NCI-H2029 treated with DMSO at 0.1 percent for 48 hours (cell line): ENCODE data around the gene ITPK1.
"Not testable (repeated sequence)": the region's sequence is repeated elsewhere in the genome, so short reads cannot be mapped to it uniquely, and the experiment has no call there.

ENCODE experiments used
- DNase-seq: peaks from one replicate; lab custom pipeline; 2025; lab: John Stamatoyannopoulos, UW

ITPK1 gene

DNA sequence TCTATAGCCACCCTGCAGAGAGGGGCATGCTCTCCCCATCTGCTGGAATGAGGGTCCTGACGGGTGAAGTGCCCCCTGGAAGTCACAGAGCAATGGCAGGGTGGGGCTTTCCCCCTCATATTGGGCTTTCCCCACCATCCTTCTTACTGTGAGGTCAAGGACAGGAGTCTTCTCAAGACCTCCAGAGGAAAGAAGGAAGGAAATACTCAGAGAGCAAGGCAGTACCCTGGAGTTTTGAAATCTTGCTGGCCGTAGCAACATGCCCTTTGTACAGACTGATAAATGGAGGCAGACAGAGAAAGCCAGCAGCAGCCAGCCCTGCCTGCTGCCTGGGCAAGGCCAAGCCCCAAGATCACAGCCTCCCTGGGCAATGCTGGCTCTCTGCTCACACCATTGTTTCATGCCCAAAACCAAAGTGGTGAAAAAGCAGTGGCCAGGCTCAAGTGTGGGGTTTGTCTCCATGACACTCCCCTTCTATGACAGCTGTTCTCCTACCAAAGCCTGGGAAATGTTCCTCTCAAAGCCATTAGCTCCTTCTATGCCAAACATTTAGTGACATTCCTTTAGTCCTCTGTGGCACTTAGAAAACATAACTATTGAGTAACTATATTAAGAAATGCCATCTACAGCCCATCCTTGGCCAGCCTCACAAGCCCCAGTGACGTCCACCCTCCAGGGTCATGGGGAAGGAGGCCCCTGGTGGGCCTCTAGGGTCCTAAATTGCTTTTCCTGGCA is 13.2 kb upstream of the ITPK1 start:
- no peak for DNase-seq

GRCh38 chr14:93126111-93126510 is 10.4 kb upstream of the ITPK1 start:
- DNase-seq, result no peak

DNA sequence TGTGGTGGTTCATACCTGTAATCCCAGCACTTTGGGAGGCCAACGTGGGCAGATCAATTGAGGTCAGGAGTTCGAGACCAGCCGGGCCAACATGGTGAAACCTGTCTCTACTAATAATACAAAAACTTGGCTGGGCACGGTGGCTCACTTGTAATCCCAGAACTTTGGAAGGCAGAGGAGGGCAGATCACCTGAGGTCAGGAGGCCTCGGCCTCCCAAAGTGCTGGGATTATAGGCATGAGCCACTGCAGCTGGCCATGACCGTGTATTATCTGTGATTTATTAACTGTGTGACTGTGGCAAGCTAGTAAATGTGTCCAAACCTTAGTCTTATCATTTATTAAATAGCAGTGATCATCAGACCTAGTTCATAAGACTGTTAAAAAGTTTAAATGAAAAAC is 7.1 kb upstream of the ITPK1 start:
- no peak for DNase-seq

GRCh38 chr14:93121030-93121834 is 5.5 kb upstream of the ITPK1 start:
- no peak for DNase-seq

DNA sequence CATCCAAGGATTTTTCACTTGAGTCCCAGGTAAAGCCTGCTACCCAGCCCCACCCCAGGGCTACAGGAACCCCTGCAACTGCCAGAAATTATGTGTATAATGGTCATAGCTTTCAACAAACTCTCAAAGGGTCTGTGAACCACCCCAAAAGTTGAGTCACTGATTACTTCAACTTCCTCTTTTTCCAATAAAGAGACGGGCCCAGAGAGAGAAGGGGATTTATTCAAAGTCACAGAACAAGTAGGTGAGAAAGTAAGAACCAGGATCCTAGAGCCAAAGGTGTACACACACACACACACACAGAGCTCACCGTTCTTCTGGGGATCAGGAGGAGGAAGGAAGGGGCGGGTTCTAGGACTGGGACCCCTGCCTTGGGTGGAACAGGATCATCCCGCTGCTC is 4.8 kb upstream of the ITPK1 start:
- DNase-seq, result no peak

DNA sequence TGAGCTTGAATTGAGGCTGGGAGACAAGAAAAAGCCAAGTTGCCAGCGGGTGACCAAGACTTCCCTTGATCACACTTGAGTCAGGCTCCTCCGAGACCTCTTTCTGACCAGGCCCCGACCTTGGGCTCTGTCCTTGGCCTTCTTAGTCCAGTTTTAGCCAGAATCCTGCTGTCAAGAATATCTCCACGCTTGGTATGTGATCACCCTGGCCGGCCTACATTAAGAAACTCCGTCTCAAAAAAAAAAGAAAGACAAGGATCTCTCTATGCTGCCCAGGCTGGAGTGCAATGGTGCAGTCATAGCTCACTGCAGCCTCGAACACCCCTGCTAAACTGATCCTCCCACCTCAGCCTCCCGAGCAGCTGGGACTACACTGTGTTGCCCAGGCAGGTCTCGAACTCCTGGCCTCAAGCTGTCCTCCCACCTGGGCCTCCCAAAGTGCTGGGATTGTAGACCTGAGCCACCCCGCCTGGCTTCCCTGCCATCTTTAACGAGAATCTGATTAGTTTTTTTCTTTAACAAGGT is 1.0 kb upstream of the ITPK1 start:
- no peak for DNase-seq

DNA sequence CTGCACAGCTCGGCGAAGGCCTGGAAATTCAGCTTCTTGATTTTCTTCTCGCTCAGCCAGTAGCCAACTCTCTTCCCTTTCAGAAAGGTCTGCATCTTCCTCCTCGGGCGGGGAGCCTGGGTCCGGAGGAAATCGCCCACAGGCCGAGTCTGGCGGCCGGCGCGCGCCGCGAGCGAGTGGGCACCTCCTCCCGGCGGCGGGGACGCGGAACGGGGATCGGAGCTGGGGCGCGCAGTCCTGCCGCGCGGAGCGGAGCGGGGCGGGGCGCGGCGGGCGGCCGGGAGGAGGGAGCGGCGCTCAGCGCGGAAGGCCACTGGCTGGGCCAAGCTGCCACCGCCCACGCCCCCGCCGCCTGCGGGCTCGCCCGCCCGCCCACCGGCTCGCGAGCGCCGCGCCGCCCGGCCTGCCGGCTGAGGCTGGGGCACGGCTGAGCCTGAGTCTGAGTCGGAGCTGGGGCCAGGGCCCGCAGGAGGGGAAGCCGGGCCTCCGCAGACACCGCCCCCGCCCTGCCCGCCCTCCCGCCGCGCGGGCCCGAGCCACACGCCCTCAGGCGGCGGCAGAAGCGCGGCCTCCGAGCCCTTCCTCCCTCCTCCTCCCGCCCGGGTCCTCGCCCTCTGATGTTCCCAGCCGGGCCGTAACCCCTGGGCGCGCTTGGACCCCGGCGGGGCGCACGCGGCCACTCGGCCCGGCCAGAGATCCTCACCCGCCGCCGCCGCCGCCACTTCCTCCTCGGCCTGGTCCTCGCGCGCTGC is 480 bp downstream of the ITPK1 start:
- no peak for DNase-seq

DNA sequence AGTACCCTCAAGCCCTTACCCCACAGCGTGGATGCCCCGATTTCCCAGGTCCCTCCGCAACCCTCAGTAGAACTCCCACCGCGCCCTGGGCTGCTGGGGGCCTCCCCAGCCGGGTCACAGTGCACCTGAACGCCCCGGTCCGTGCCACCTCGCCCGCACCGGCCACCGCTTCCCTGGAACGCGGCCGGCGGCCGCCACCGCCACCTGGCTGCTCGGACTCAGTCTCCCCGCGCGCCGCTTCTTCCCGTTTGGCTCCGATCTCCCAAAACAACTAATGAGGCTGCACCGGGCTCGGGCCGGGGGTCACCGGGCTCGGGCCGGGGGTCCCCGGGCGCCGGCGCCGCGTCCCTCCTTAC is 1.0 kb downstream of the ITPK1 start:
- no peak for DNase-seq

- no peak for DNase-seq
These were observed 1.5 kb downstream of the ITPK1 start for GRCh38 chr14:93114068-93114710.

DNA sequence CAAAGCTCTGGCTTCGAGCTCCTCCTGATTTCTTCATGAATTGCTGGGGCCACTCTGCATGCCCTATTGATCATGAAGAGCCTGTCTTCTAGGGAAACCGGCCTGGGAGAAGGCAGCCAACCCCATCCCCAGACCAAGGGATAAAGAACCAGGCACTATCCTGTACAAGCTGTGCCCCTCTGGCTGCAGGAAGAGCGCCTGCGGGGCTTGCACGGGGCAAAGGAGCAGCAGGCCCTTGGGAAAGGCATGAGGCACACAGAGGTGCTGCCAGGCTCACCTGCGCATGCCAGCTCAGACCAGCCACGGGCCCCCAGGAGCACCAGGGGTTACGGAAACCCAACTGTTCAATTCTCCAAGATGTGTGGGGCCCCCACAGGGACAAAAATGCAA is 2.1 kb downstream of the ITPK1 start:
- DNase-seq, result no peak

DNA sequence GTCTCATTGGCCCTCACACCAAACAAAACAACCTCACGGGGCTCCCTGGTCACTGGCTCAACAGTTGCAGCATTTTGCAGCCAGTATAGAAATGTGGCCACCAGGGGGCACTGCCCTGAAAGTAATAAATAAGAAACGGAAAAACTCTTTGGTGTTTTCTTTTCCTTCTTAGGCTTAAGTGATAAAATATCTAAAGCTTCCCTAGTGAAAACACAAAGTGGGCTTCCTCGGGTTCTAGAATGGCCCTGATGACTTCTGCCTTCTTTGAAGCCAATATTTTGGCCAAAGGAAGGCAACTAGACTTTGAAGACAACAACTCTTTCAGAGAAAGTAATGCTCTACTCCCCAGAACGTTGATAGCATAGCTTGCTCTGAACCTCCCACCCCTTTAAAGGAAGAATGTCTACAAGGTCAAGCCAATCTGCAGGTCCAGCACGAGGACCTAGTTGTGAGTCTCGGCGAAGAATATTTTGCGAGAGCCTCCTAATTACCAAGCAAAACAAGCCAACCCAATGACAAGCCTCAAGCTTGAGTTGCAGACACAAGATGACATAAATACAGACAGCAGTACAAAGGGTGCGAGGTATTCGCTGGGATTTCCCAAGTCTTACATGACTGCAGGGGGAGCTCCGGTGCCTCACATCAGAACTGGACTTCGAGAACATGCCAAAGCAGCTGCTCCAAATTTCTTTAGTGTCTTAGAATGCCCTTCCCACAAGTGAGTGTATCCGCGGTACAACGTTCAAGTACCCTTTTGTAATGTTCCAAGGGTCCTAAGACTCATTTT is 2.6 kb downstream of the ITPK1 start:
- no peak for DNase-seq

DNA sequence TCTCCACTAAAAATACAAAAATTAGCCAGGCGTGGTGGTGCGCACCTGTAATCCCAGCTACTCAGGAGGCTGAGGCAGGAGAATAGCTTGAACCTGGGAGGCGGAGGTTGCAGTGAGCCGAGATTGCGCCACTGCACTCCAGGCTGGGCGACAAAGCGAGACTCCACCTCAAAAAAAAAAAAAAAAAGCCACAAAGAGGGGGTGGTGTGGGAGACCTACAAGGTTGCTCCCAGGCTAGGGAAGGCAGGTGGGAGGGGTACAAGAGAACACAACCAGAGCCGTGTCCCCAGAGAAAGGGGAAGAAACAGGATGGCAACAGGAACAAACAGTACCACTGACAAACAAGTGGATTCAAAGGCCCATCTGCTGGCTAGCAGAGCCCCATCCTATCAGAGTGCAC is 4.2 kb downstream of the ITPK1 start:
- peak; percentile 41 for DNase-seq

DNA sequence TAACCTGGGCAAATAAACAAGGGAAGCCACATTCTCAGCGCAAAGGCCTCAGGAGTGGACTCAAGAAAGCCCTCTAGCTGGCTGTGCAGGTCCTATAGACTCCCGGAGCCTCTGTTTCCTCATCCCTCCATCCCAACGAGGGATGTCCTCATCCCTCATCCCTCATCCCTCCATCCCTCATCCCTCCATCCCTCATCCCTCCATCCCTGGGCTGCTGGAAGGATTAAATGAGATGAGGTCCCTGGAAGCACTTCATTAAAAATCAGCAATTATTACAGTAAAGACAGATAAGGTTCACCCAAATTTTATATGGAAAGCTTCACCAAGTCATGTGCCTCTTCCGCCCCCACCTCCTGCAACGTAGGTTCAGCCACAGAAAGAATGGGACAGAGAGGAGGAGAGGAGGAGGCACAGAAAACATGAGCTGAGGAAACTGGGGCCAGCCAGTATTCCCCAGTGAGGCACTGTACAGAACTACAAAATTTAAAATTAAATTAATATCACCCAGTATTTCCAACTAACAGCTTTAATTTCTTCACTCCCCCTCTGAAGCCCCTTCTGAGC is 4.8 kb downstream of the ITPK1 start:
- DNase-seq, result no peak

- DNase-seq, result no peak
These were observed 5.9 kb downstream of the ITPK1 start for GRCh38 chr14:93109572-93110481.

- DNase-seq, result no peak
These were observed 7.6 kb downstream of the ITPK1 start for GRCh38 chr14:93108105-93108504.

DNA sequence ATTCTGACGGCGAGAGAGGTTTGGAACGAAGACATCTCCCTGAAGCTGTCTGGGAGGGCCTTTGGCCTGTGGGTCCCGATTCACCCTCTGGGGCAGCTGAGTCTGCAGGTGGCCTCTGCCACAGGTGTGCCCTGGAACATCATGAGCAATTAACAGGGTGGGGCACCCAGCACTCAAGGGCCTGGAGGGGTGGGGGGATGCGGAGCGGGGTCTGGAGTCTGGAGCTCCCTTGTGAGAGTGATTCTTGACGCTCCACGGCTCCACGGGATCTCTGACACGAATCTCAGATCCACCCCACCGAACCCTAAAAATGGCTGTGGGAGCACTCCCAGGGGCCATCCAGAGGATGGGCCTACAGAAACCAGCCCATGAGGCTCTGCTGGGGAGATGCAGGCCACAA is 8.3 kb downstream of the ITPK1 start:
- DNase-seq, result no peak

DNA sequence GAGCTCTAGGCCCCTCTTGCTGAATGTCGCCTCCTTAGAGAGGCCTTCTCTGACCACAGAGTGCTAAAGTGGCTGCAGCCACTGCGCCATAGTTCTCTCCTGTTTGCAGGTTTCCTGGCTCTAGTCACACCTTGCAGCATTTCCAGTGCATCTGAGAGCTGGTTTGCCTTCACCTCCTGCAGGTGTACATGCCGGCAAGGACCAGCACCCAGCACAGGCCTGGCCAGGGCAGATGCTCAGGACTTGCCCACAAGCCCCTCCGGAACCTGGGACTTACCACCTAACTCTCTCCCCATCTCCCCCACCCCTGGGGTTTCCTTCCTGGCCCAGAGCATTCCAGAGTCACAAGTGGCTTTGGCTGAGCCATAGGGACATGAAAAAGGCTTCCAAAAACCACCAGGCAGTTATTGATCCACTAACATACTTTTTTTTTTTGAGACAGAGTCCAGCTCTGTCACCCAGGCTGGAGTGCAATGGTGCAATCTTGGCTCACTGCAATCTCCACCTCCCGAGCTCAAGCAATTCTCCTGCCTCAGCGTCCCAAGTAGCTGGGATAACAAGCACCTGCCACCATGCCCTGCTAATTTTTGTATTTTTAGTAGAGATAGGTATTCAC is 9.1 kb downstream of the ITPK1 start:
- DNase-seq, result no peak

- not testable (repeated sequence) for DNase-seq
These were observed 9.9 kb downstream of the ITPK1 start for GRCh38 chr14:93105856-93106255.

- DNase-seq, result no peak
These were observed 10.4 kb downstream of the ITPK1 start for GRCh38 chr14:93105362-93105761.

DNA sequence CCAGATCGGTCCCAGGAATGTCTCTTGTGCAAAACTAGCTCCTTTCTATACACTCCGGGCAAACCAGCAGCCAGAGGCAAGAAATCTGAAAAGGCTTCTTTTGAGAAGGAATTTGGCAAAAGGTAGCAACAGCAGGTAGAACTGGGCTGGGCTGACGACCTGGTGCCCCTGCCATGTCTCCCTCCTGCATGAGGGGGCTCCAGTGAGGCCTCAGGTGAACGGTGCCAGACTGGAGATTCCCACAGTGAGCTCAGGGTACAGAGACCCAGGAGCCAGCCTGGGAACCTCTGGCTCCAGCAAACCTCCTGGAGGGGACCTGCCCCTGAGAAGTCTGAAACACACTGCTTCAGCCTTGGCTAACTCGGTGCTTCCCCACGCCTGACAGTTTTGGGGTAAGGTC is 10.8 kb downstream of the ITPK1 start:
- no peak for DNase-seq
